ENCODE measurements around the gene FXYD1.

DNA sequence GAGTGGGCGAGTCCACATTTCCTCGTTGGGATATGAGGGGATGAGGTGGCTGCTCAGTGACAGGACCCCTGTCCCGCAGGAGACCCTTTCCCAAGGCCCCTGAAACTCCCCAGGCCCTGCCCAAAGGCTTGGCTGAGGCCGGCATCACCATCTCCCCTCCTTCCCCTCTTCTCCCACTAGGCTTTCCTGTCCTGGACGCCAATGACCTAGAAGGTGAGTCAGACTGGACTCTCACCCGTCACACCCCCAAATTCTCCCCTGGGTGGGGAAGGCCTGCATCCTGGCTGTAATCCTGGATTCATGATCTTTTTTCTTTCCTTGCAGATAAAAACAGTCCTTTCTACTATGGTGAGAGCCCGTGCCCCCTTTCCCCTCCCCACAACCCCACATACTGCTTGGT is 17.7 kb upstream of the FXYD1 start:
- TF ChIP-seq, protein P1, sequence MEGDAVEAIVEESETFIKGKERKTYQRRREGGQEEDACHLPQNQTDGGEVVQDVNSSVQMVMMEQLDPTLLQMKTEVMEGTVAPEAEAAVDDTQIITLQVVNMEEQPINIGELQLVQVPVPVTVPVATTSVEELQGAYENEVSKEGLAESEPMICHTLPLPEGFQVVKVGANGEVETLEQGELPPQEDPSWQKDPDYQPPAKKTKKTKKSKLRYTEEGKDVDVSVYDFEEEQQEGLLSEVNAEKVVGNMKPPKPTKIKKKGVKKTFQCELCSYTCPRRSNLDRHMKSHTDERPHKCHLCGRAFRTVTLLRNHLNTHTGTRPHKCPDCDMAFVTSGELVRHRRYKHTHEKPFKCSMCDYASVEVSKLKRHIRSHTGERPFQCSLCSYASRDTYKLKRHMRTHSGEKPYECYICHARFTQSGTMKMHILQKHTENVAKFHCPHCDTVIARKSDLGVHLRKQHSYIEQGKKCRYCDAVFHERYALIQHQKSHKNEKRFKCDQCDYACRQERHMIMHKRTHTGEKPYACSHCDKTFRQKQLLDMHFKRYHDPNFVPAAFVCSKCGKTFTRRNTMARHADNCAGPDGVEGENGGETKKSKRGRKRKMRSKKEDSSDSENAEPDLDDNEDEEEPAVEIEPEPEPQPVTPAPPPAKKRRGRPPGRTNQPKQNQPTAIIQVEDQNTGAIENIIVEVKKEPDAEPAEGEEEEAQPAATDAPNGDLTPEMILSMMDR (IDR thresholded peaks at IDR 0.05): no peak
- no peak for TF ChIP-seq POLR2A (IDR thresholded peaks at IDR 0.05)

Measured in uterus (tissue), 2 donors.